ENCODE results near the gene GABRB2. TPM values are rescaled to one million over a fixed set of nuclear protein-coding genes. Genes with fewer than 3 reads are reported as not detected.

GABRB2 gene
- total and polyA plus RNA-seq, 12 donors, result 0.33 to 18.1 (median 6.6) TPM

GRCh38 chr5:161265006-161265405, 281.5 kb downstream of the GABRB2 start:
- intact Hi-C loops (cut with DNase I), result no loop called here
- WGBS, 4 donors, result 77 to 88% (median 86%) methylated on average over 4 of the region's 4 CpGs

GRCh38 chr5:161263191-161263590, 283.3 kb downstream of the GABRB2 start:
- H3K9me3 ChIP-seq (replicated peaks in 1 of 3), result peaks cover 0 to 4% (median 0%) of the 10 kb centered on the region in 3 donors
- intact Hi-C loops (cut with DNase I), result no loop called here
- H3K4me1 ChIP-seq (replicated peaks in 1 of 2), result no peaks in the 10 kb centered on the region
- no peak overlapping the region for H3K27ac ChIP-seq
- TF ChIP-seq POLR2A (IDR thresholded peaks at IDR 0.05), result no peak
- TF ChIP-seq, protein P1, sequence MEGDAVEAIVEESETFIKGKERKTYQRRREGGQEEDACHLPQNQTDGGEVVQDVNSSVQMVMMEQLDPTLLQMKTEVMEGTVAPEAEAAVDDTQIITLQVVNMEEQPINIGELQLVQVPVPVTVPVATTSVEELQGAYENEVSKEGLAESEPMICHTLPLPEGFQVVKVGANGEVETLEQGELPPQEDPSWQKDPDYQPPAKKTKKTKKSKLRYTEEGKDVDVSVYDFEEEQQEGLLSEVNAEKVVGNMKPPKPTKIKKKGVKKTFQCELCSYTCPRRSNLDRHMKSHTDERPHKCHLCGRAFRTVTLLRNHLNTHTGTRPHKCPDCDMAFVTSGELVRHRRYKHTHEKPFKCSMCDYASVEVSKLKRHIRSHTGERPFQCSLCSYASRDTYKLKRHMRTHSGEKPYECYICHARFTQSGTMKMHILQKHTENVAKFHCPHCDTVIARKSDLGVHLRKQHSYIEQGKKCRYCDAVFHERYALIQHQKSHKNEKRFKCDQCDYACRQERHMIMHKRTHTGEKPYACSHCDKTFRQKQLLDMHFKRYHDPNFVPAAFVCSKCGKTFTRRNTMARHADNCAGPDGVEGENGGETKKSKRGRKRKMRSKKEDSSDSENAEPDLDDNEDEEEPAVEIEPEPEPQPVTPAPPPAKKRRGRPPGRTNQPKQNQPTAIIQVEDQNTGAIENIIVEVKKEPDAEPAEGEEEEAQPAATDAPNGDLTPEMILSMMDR (IDR thresholded peaks at IDR 0.05), result no peak
- no peaks in the 10 kb centered on the region for H3K36me3 ChIP-seq (replicated peaks in 1 of 2)
- DNase-seq, result no peak
- H3K4me3 ChIP-seq, result no peak overlapping the region
- H3K27me3 ChIP-seq, result no peaks in the 10 kb centered on the region

More at GRCh38 chr5:161265006-161265405, 281.5 kb downstream of the GABRB2 start:
- H3K4me3 ChIP-seq, result no peak overlapping the region
- peaks cover 0 to 4% (median 0%) of the 10 kb centered on the region in 3 donors for H3K9me3 ChIP-seq (replicated peaks in 1 of 3)
- no peaks in the 10 kb centered on the region for H3K4me1 ChIP-seq (replicated peaks in 1 of 2)
- TF ChIP-seq, protein P1 (IDR thresholded peaks at IDR 0.05), result no peak
- TF ChIP-seq POLR2A (IDR thresholded peaks at IDR 0.05), result no peak
- no peak for DNase-seq
- H3K36me3 ChIP-seq (replicated peaks in 1 of 2), result no peaks in the 10 kb centered on the region
- H3K27ac ChIP-seq, result no peak overlapping the region
- H3K27me3 ChIP-seq, result no peaks in the 10 kb centered on the region

- DNase-seq, result no peak
- WGBS, 4 donors, result 79 to 82% (median 81%) methylated on average over 4 of the region's 4 CpGs
- peaks cover 0 to 4% (median 0%) of the 10 kb centered on the region in 3 donors for H3K9me3 ChIP-seq (replicated peaks in 1 of 3)
- no peaks in the 10 kb centered on the region for H3K36me3 ChIP-seq (replicated peaks in 1 of 2)
- H3K27me3 ChIP-seq, result no peaks in the 10 kb centered on the region
- H3K4me3 ChIP-seq, result no peak overlapping the region
- no peak for TF ChIP-seq POLR2A (IDR thresholded peaks at IDR 0.05)
- TF ChIP-seq, protein P1 (IDR thresholded peaks at IDR 0.05), result no peak
- H3K27ac ChIP-seq, result no peak overlapping the region
- no peaks in the 10 kb centered on the region for H3K4me1 ChIP-seq (replicated peaks in 1 of 2)
- intact Hi-C loops (cut with DNase I), result no loop called here
Observed at GRCh38 chr5:161261668-161262323, 284.7 kb downstream of the GABRB2 start.

GRCh38 chr5:161258438-161258837, 288.1 kb downstream of the GABRB2 start:
- H3K4me3 ChIP-seq, result no peak overlapping the region
- H3K4me1 ChIP-seq (replicated peaks in 1 of 2), result no peaks in the 10 kb centered on the region
- intact Hi-C loops (cut with DNase I), result no loop called here
- no peak for DNase-seq
- H3K36me3 ChIP-seq (replicated peaks in 1 of 2), result no peaks in the 10 kb centered on the region
- no peak overlapping the region for H3K27ac ChIP-seq
- no peaks in the 10 kb centered on the region for H3K9me3 ChIP-seq (replicated peaks in 1 of 3)
- TF ChIP-seq, protein P1 (IDR thresholded peaks at IDR 0.05), result no peak
- TF ChIP-seq POLR2A (IDR thresholded peaks at IDR 0.05), result no peak
- no peaks in the 10 kb centered on the region for H3K27me3 ChIP-seq

Measured in adrenal gland (tissue), 12 donors.